ENCODE measurements around the gene SLC6A9. TPM values are rescaled to one million over a fixed set of nuclear protein-coding genes. Genes with fewer than 3 reads are reported as not detected.

The SLC6A9 gene
- total RNA-seq, 1 experiment from 2014 or later, result 12.8 TPM

GRCh38 chr1:44021581-44022321 lies 9.5 kb downstream of the SLC6A9 start:
- Histone ChIP-seq H3K79me2 (ENCODE audit: insufficient read depth, low read length) (no peaks in the 10 kb centered on the region), H3K9ac (ENCODE audit: low read length) (no peak overlapping the region), H3K4me1 (ENCODE audit: control insufficient read depth in 1 of 2, insufficient read depth in 2 of 2, low read length in 2 of 2) (peaks cover 0 to 2% of the 10 kb centered on the region in 2 experiments; a peak in 1 of 4 replicates), H3K9me3 (ENCODE audit: control insufficient read depth in 1 of 2, insufficient read depth in 1 of 2, low read depth in 1 of 2, low read length in 2 of 2) (no peaks in the 10 kb centered on the region), H3K27ac (ENCODE audit: low read depth, low read length) (no peak overlapping the region), H2AFZ (ENCODE audit: low read depth, low read length, poor library complexity, severe bottlenecking) (no peak overlapping the region), H3K36me3 (ENCODE audit: control insufficient read depth in 1 of 2, insufficient read depth in 2 of 2, low read length in 2 of 2) (no peaks in the 10 kb centered on the region), H4K20me1 (ENCODE audit: insufficient read depth) (no peaks in the 10 kb centered on the region), H3K4me3 (replicated peaks in 1 of 2; ENCODE audit: low read depth in 1 of 2, low read length in 2 of 2) (no peak overlapping the region), H3K9me2 (ENCODE audit: insufficient read depth) (no peaks in the 10 kb centered on the region), H3K4me2 (ENCODE audit: low read length) (no peak overlapping the region), H3K27me3 (ENCODE audit: insufficient read depth, low read length) (no peaks in the 10 kb centered on the region)
- POLR2A ChIA-PET, result no interaction called here
- peak; percentile 67 for ATAC-seq
- no TSS peak for BruUV-seq (replicated peaks)
- RAD21 ChIA-PET (ENCODE audit: low non-redundant PET in 1 of 2, low total read pairs in 2 of 2, uncharacterized antibody in 2 of 2, unreplicated experiment in 2 of 2), result no interaction called here
- intact Hi-C loops (cut with micrococcal nuclease), result no loop called here
- no peak for DNase-seq (ENCODE audit: low read depth, low spot score)
- TF ChIP-seq CTCF (IDR thresholded peaks at IDR 0.05 in 2 of 3, conservative IDR thresholded peaks at IDR 0.05 in 1 of 3; ENCODE audit: borderline replicate concordance in 1 of 3, insufficient read depth in 1 of 3, low read depth in 2 of 3, low read length in 2 of 3), result peak in 2 of 3 experiments; percentile 20 to 30; a peak in 2 of 6 replicates
- no peak for TF ChIP-seq MAX (IDR thresholded peaks at IDR 0.05)
- CTCF ChIA-PET, result no interaction called here

GRCh38 chr1:44021156-44021555 lies 10.1 kb downstream of the SLC6A9 start:
- Histone ChIP-seq H3K9me3 (ENCODE audit: control insufficient read depth in 1 of 2, insufficient read depth in 1 of 2, low read depth in 1 of 2, low read length in 2 of 2) (no peaks in the 10 kb centered on the region), H3K4me2 (ENCODE audit: low read length) (no peak overlapping the region), H3K79me2 (ENCODE audit: insufficient read depth, low read length) (no peaks in the 10 kb centered on the region), H3K4me3 (replicated peaks in 1 of 2; ENCODE audit: low read depth in 1 of 2, low read length in 2 of 2) (no peak overlapping the region), H3K27me3 (ENCODE audit: insufficient read depth, low read length) (no peaks in the 10 kb centered on the region), H4K20me1 (ENCODE audit: insufficient read depth) (no peaks in the 10 kb centered on the region), H3K36me3 (ENCODE audit: control insufficient read depth in 1 of 2, insufficient read depth in 2 of 2, low read length in 2 of 2) (no peaks in the 10 kb centered on the region), H3K4me1 (ENCODE audit: control insufficient read depth in 1 of 2, insufficient read depth in 2 of 2, low read length in 2 of 2) (no peaks in the 10 kb centered on the region), H2AFZ (ENCODE audit: low read depth, low read length, poor library complexity, severe bottlenecking) (no peak overlapping the region), H3K27ac (ENCODE audit: low read depth, low read length) (no peak overlapping the region), H3K9me2 (ENCODE audit: insufficient read depth) (no peaks in the 10 kb centered on the region), H3K9ac (ENCODE audit: low read length) (no peak overlapping the region)
- BruUV-seq (replicated peaks), result no TSS peak
- no peak for DNase-seq (ENCODE audit: low read depth, low spot score)
- POLR2A ChIA-PET, result interaction anchor here (1.3 kb wide), 1 partner anchor 10 kb away, joined by 4 read pairs; the partner anchor contains the start of gene SLC6A9
- no peak for ATAC-seq
- CTCF ChIA-PET, result no interaction called here
- RAD21 ChIA-PET (ENCODE audit: low non-redundant PET in 1 of 2, low total read pairs in 2 of 2, uncharacterized antibody in 2 of 2, unreplicated experiment in 2 of 2), result no interaction called here
- intact Hi-C loops (cut with micrococcal nuclease), result no loop called here
- TF ChIP-seq POLR2A (IDR thresholded peaks at IDR 0.05; ENCODE audit: borderline replicate concordance, extremely low read depth, insufficient read depth, insufficient read length) (no peak), JUND (IDR thresholded peaks at IDR 0.05) (no peak), MAX (IDR thresholded peaks at IDR 0.05) (no peak), FOSL1 (IDR thresholded peaks at IDR 0.05; ENCODE audit: low read depth) (no peak), RAD21 (IDR thresholded peaks at IDR 0.05; ENCODE audit: low read depth) (no peak)

Data from HCT116 (cell line).